Activated CD8-positive, alpha-beta memory T cell treated with anti-CD3 and anti-CD28 coated beads for 48 hours (primary cell): Measurements from ENCODE around the gene C11orf91.
"Not testable (repeated sequence)": the region's sequence is repeated elsewhere in the genome, so short reads cannot be mapped to it uniquely, and the experiment has no call there.

ENCODE experiments used
- DNase-seq, 3 experiments: peaks; one replicate each; pipeline ENCODE4 v3.0.0-alpha.2; 2020; ENCODE audit warnings: low read depth in 2 of 3, low spot score in 2 of 3

C11orf91 gene

GRCh38 chr11:33721984-33722383 lies 21.4 kb upstream of the C11orf91 start:
- DNase-seq: no peak

- DNase-seq: no peak
Measured at GRCh38 chr11:33721426-33721825, 20.8 kb upstream of the C11orf91 start.

DNA sequence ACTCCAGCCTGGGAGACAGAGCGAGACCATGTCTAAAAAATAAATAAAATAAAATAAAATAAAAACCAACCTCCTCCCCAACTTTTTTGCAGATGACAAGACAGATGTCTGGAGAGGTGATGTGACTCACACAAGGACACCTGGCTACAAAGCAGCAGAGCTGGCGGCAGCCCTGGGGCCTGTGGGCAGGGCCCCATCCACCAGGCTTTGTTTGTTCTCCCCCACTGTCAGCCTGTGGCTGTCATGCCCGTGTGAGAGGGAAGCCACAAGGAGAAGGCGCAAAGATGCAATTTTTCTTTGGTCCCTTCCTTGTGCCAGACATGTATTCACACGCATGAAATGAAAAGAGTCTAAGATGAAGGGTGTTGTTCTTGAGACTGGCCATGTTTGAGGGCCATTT lies 19.0 kb upstream of the C11orf91 start:
- DNase-seq: no peak

- no peak for DNase-seq
Measured at GRCh38 chr11:33718440-33718839, 17.8 kb upstream of the C11orf91 start.

- no peak for DNase-seq
Measured at GRCh38 chr11:33716243-33716642, 15.6 kb upstream of the C11orf91 start.

DNA sequence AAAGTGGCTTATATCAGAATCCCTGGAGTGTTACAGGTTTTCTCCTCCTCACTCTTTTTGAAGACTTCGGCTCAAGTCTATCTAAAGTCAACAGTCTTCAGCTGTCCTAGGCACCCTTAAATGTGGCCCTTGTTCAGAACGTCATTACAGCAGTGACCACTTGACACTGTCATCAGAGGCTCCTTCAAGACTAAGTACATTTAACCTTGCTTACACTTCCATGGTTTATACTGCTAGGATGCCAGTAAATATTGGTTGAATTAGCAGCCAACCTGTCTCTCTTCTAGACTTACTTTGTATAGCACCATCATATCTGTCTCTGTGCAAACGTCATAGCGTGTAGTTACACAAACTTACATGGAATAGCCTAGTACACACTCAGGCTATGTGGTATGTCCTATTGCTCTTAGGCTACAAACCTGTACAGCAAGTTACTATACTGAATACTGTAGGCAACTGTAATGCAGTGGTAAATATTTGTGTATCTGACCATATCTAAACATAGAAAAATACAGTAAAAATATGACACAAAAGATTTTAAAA lies 13.3 kb upstream of the C11orf91 start:
- no peak for DNase-seq

GRCh38 chr11:33713151-33713855 lies 12.7 kb upstream of the C11orf91 start:
- no peak for DNase-seq

DNA sequence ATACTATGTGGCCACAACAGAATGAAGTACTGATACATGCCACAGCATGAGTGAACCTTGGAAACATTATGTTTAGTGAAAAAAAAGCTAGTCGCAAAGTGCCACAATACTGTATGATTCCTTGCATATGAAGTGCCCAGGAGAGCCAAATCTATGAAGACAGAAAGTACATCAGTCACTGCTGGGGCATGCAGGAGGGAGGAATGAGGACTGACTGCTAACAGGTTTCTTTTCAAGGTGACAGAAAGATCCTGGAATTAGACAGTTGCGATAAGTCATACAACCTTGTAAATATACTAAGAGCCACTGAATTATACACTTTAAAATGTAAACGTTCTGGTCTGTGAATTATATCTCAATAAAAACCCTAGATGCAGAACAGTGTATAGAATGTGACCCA lies 11.8 kb upstream of the C11orf91 start:
- no peak for DNase-seq

GRCh38 chr11:33709466-33709865 lies 8.8 kb upstream of the C11orf91 start:
- DNase-seq: no peak

DNA sequence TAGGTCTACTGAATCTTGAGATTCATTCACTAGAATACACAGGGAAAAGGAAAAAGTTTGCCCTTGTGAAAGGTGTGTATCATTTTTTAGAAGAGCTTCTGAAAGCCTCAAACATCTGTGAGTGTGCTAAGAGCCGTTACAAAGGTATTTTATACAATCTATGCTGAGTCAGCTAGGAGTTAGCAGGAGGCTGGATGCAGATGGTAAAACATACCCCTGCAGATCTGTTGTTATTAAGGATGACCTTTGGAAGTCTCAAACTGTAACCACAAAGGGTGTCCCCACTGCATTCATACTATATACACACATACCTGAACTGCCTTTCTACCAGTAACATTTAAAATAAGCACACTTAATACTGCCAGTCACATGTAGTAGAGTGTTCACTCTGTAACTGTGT lies 8.4 kb upstream of the C11orf91 start:
- no peak for DNase-seq

- not testable (repeated sequence) for DNase-seq
Measured at GRCh38 chr11:33707831-33708230, 7.2 kb upstream of the C11orf91 start.

DNA sequence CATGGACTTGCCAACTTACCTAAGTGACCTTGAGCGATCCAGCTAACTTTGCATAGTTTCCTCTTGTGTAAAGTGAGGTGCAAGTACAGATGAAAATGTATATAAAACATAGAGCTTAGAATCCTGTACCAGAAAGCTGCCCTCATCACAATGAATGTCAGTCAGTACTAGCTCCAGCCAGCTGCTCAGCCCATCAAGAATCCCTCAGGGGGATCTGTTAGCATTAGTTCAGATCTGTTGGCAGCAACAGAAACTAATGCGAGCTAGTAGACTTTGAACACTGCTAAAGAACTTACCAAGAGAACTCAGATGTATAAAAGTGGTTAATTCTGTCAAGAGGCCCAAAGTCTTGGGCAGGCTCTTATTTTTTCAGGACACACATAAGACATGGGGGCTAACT lies 6.3 kb upstream of the C11orf91 start:
- no peak for DNase-seq

DNA sequence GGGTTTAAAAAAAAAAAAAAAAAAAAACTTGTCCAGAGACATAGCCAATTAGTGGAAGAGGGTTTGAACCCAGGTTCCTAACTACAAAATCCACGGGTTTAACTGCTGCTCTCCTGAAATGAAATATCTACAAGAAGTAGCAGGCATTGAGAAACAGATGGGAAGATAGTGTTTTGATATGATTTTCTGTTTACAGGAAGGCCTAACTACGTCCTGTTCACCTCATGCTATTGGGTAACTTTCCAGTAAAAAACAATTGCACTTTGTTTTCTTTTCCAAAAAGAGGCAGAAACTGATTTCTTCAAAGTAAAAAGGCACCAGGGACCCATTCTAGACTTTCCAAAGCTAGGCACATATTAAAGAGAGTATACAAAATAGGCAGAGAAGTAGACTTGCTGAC lies 5.9 kb upstream of the C11orf91 start:
- no peak for DNase-seq

- DNase-seq: no peak
Measured at GRCh38 chr11:33704240-33705002, 3.8 kb upstream of the C11orf91 start.

DNA sequence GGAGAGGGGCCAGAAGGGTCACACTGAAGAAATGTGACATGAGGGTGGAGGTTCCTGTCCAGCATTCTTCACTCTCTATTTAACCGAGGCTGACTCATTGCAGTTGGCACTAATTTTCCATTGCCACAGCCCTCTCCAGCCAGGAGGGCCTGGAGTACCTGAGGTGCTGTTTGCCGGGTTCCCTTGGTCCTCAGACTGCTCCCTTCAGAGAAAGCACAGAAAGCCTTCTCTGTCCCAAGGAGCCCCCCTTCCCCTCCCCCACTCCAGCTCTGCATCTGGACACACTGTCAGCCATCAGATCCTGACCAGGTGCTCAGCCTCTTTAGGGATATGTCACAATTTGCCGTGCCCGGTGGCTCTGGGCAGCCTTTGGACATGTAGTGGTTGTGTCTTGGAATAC lies 3.2 kb upstream of the C11orf91 start:
- DNase-seq: no peak

DNA sequence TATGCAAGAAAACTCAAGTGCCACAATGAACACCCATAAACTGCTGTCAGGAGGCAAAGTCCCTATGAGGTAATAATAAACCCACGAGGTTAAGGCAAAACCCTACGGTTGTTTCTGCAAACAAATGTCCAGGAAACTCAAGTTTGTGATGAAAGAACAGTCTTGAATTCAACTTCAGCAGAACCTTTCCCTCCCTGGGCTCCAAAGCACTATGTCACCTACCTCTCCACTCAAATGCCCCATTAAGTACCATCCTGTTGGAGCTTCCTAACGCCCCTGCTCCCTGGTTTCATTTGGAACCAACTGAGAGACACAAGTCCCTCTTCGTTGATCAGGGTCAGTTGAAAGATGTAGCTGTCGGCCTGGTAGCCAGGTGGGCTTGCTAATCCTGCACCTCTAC lies 2.6 kb upstream of the C11orf91 start:
- DNase-seq: no peak

- DNase-seq: no peak
Measured at GRCh38 chr11:33701302-33702230, 940 bp upstream of the C11orf91 start.

- DNase-seq: no peak
Measured at GRCh38 chr11:33700063-33700501, 544 bp downstream of the C11orf91 start.

DNA sequence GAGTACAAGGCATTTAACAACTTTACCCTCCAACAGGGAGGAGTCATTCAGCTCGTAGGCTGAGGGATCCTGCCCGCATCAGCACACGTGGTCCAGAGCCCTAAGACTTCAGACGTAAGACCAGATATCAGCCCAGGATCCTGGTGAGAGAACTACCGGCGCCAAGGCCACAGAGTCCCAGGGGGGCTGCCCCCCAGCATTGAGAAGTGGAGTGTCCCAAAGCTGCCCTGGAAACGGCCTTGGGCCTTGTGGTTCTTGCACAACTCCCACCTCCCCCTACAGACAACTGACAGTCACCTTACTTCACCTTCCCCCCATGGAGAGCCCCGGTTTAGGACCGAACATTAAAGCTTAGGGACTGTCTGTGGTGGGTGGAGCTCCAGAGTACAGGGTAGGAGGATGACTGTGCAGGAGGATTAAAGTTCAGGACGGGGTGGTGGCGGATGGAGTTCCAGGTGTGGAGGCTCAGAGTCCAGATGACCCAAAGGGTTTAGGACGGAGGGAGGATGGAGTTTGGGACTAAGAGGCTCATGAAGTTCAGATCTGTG lies 1.0 kb downstream of the C11orf91 start:
- no peak for DNase-seq

DNA sequence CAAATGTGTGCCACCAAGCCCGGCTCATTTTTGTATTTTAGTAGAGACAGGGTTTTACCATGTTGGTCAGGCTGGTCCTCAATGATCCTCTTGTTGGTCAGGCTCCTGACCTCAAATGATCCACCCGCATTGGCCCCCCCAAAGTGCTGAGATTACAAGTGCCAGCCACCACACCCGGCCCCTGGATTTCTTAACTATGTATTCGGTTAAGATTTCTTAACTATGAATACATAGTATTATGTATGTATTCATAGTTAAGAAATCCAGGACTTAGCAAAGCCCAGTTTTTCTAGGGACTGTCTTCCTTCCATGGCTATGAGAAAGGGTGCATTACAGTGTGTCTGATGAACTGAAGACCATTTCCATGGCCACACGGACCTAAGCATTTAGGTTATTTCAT lies 1.7 kb downstream of the C11orf91 start:
- DNase-seq: no peak

DNA sequence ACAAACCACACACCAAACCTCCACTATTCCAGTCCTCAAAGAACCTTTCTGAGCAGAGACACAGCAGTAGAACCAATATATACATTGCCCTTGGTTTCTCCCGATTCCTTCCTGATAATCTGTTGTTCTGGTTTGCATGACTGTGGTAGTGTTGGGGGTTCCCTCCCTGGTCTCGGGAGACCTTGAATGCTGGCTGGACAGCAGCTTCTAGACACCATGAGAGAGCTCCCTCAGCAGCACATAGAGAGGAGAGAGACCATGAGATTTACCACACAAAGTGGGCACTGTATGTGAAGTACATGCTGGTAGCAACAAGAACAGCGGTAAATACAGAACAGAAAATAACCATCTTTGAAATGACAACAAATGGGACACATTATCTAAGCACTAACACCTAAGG lies 2.6 kb downstream of the C11orf91 start:
- no peak for DNase-seq
